SK-N-SH (cell line): ENCODE data around the gene CYFIP1.

ENCODE experiments used
- GABPA ChIP-seq: IDR thresholded peaks from 2 replicates; pipeline ENCODE4 v1.4.0; 2012; ENCODE audit warnings: low read depth, mild to moderate bottlenecking
- JUND ChIP-seq: IDR thresholded peaks from 2 replicates; pipeline ENCODE4 v1.4.0; 2012
- POLR2AphosphoS5 ChIP-seq: IDR thresholded peaks from 2 replicates; pipeline ENCODE4 v1.6.1; 2012; ENCODE audit warnings: low read depth, low read length
- RAD21 ChIP-seq: IDR thresholded peaks from 2 replicates; pipeline ENCODE4 v1.6.1; 2012; ENCODE audit warnings: mild to moderate bottlenecking, low read length
- RCOR1 ChIP-seq: fragments of 150-350 bp; IDR thresholded peaks from 2 replicates; pipeline ENCODE4 v1.6.1; 2017; ENCODE audit warnings: antibody characterized with exemption, low read length
- REST ChIP-seq: IDR thresholded peaks from 2 replicates; pipeline ENCODE4 v1.6.1; 2012; ENCODE audit warnings: mild to moderate bottlenecking, low read depth, low read length, moderate library complexity
- RFX5 ChIP-seq: IDR thresholded peaks from 2 replicates; pipeline ENCODE4 v1.6.1; 2012; ENCODE audit warnings: mild to moderate bottlenecking, improper control_type of control experiment, low read length
- SMC3 ChIP-seq: IDR thresholded peaks from 2 replicates; pipeline ENCODE4 v1.6.1; 2012; ENCODE audit warnings: low read depth, low read length, improper control_type of control experiment
- TCF12 ChIP-seq: IDR thresholded peaks from 2 replicates; pipeline ENCODE4 v1.4.0; 2012
- TF ChIP-seq, protein P1 (sequence below): fragments of 200-600 bp; sonication (generic); IDR thresholded peaks from 2 replicates; pipeline ENCODE4 v1.6.1; 2017; ENCODE audit warnings: antibody characterized with exemption, mild to moderate bottlenecking, moderate library complexity
- TF ChIP-seq, protein P2 (sequence below): IDR thresholded peaks from 2 replicates; pipeline ENCODE4 v1.4.0; 2012; ENCODE audit warnings: low read depth
- TF ChIP-seq, protein P3 (sequence below): IDR thresholded peaks from 2 replicates; pipeline ENCODE4 v1.4.0; 2012; ENCODE audit warnings: low read depth, borderline replicate concordance

- TF ChIP-seq RCOR1 (no peak), POLR2AphosphoS5 (no peak), JUND (no peak), REST (no peak), SMC3 (no peak), RFX5 (no peak), GABPA (no peak), RAD21 (no peak), TCF12 (no peak)
- TF ChIP-seq, protein P1, sequence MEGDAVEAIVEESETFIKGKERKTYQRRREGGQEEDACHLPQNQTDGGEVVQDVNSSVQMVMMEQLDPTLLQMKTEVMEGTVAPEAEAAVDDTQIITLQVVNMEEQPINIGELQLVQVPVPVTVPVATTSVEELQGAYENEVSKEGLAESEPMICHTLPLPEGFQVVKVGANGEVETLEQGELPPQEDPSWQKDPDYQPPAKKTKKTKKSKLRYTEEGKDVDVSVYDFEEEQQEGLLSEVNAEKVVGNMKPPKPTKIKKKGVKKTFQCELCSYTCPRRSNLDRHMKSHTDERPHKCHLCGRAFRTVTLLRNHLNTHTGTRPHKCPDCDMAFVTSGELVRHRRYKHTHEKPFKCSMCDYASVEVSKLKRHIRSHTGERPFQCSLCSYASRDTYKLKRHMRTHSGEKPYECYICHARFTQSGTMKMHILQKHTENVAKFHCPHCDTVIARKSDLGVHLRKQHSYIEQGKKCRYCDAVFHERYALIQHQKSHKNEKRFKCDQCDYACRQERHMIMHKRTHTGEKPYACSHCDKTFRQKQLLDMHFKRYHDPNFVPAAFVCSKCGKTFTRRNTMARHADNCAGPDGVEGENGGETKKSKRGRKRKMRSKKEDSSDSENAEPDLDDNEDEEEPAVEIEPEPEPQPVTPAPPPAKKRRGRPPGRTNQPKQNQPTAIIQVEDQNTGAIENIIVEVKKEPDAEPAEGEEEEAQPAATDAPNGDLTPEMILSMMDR: no peak
- TF ChIP-seq, protein P2, sequence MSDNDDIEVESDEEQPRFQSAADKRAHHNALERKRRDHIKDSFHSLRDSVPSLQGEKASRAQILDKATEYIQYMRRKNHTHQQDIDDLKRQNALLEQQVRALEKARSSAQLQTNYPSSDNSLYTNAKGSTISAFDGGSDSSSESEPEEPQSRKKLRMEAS: no peak
- TF ChIP-seq, protein P3, sequence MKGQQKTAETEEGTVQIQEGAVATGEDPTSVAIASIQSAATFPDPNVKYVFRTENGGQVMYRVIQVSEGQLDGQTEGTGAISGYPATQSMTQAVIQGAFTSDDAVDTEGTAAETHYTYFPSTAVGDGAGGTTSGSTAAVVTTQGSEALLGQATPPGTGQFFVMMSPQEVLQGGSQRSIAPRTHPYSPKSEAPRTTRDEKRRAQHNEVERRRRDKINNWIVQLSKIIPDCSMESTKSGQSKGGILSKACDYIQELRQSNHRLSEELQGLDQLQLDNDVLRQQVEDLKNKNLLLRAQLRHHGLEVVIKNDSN: no peak
Measured at GRCh38 chr15:22827125-22827524, 153.0 kb downstream of the CYFIP1 start.
